BJ (cell line): ENCODE measurements around the gene RYR3. TPM values are rescaled to one million over a fixed set of nuclear protein-coding genes. Genes with fewer than 3 reads are reported as not detected.

Source experiments
- CTCF ChIA-PET: fragments of 350-600 bp; formaldehyde crosslinking; extraction: SDS; loops from one replicate; lab custom pipeline; 2021; ENCODE audit warnings: antibody characterized with exemption, inconsistent platforms; lab: Yijun Ruan, JAX
- POLR2A ChIA-PET: fragments of 300-600 bp; sonication (Branson Sonifier 250); formaldehyde crosslinking; extraction: SDS; loops from one replicate; lab custom pipeline; 2021; ENCODE audit warnings: antibody characterized with exemption; lab: Charles Lee
- DNase-seq: peaks from one replicate; pipeline ENCODE4 v3.0.0-alpha.2; 2011; ENCODE audit warnings: low read depth
- H3K27me3 ChIP-seq: 2 replicates; pipeline ENCODE4 v1.6.0; 2011; ENCODE audit warnings: low read length; ENCODE audit not compliant: control insufficient read depth, insufficient read depth
- H3K36me3 ChIP-seq: 2 replicates; pipeline ENCODE4 v1.5.1; 2011; ENCODE audit warnings: low read length; ENCODE audit not compliant: control insufficient read depth, insufficient read depth
- H3K4me3 ChIP-seq: 2 replicates; pipeline ENCODE4 v1.5.1; 2011; ENCODE audit warnings: low read depth, mild to moderate bottlenecking, control low read depth, low read length
- polyA plus RNA-seq: library from polyadenylated mRNA; depleted of rRNA; stranded (reverse); fragments of >200 nt; gene quantifications from 2 replicates; pipeline ENCODE4 v1.2.3, GENCODE V29; 2011
- TF ChIP-seq, protein P1 (sequence below): IDR thresholded peaks from 2 replicates; pipeline ENCODE4 v1.5.1; 2011; ENCODE audit warnings: low read depth, mild to moderate bottlenecking, control low read depth, inconsistent platforms, low read length, moderate library complexity; ENCODE audit not compliant: insufficient read depth

Gene RYR3
- polyA plus RNA-seq, 1 experiment: not detected

- TF ChIP-seq, protein P1, sequence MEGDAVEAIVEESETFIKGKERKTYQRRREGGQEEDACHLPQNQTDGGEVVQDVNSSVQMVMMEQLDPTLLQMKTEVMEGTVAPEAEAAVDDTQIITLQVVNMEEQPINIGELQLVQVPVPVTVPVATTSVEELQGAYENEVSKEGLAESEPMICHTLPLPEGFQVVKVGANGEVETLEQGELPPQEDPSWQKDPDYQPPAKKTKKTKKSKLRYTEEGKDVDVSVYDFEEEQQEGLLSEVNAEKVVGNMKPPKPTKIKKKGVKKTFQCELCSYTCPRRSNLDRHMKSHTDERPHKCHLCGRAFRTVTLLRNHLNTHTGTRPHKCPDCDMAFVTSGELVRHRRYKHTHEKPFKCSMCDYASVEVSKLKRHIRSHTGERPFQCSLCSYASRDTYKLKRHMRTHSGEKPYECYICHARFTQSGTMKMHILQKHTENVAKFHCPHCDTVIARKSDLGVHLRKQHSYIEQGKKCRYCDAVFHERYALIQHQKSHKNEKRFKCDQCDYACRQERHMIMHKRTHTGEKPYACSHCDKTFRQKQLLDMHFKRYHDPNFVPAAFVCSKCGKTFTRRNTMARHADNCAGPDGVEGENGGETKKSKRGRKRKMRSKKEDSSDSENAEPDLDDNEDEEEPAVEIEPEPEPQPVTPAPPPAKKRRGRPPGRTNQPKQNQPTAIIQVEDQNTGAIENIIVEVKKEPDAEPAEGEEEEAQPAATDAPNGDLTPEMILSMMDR: no peak
- Histone ChIP-seq H3K27me3 (no peaks in the 10 kb centered on the region), H3K4me3 (no peak overlapping the region), H3K36me3 (no peaks in the 10 kb centered on the region)
- ChIA-PET POLR2A (no interaction called here), CTCF (interaction anchor here (0.6 to 1.1 kb wide), 2 partner anchors 16 to 36 kb away, joined by 3 read pairs; no protein-coding TSS in a partner anchor)
- DNase-seq: no peak
Measured at GRCh38 chr15:33618350-33618749, 307.6 kb downstream of the RYR3 start.

DNA sequence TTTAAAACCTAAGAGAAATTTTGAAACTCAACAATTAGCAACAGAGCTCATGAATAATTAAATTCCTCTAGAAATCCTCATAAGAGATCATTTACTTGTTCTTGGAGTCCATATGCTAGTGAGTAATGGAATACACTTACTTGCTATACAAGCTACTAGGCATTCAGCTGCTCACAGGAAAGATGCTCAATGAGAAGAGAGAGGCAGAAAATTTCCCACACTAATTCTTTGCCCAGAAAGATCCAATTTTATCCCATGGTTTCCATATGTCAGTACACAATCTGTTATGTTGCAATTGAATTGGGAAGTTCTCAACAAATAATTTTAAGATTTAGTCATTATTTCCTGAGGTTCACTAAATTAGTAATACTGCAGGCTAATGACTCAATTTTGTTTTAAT is 310.4 kb downstream of the RYR3 start:
- no peaks in the 10 kb centered on the region for H3K27me3 ChIP-seq
- TF ChIP-seq, protein P1: no peak
- POLR2A ChIA-PET: no interaction called here
- CTCF ChIA-PET: no interaction called here
- no peak overlapping the region for H3K4me3 ChIP-seq
- no peaks in the 10 kb centered on the region for H3K36me3 ChIP-seq
- DNase-seq: no peak

- DNase-seq: no peak
- POLR2A ChIA-PET: no interaction called here
- H3K4me3 ChIP-seq: no peak overlapping the region
- TF ChIP-seq, protein P1: no peak
- no peaks in the 10 kb centered on the region for H3K27me3 ChIP-seq
- CTCF ChIA-PET: no interaction called here
- no peaks in the 10 kb centered on the region for H3K36me3 ChIP-seq
Measured at GRCh38 chr15:33623010-33623409, 312.2 kb downstream of the RYR3 start.

GRCh38 chr15:33624439-33624838 is 313.7 kb downstream of the RYR3 start:
- POLR2A ChIA-PET: no interaction called here
- no peak for DNase-seq
- Histone ChIP-seq H3K27me3 (no peaks in the 10 kb centered on the region), H3K36me3 (no peaks in the 10 kb centered on the region), H3K4me3 (no peak overlapping the region)
- CTCF ChIA-PET: no interaction called here
- TF ChIP-seq, protein P1: no peak

GRCh38 chr15:33629647-33630046 is 318.9 kb downstream of the RYR3 start:
- no peak for DNase-seq
- H3K36me3 ChIP-seq: no peaks in the 10 kb centered on the region

More at GRCh38 chr15:33629647-33630046, 318.9 kb downstream of the RYR3 start:
- no peak overlapping the region for H3K4me3 ChIP-seq
- POLR2A ChIA-PET: no interaction called here
- H3K27me3 ChIP-seq: no peaks in the 10 kb centered on the region
- TF ChIP-seq, protein P1: no peak
- CTCF ChIA-PET: no interaction called here
